ENCODE results near the gene RBAK.
"Not testable (repeated sequence)": the region's sequence is repeated elsewhere in the genome, so short reads cannot be mapped to it uniquely, and the experiment has no call there.

Gene RBAK

DNA sequence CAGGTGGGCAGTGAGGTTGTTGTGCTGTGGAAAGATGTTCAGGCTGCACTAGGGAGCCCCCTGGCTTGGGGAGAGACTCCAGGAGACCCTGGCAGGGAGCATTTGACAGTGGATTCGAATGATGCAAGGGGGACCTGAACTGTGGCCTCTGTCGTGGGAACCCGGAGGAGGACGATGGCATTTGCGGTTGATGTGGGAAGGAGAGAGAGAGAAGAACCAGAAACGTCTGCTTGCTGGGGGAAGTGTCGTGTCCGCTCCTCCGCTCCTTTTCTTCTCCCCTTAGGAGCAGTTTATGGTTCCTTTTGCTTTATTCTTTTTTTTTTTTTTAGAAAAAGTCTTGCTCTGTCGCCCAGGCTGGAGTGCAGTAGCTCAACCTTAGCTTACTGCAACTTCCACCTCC is 12.5 kb upstream of the RBAK start:
- not testable (repeated sequence) for H3K9me3 Mint-ChIP-seq, ATAC-seq, H3K27me3 Mint-ChIP-seq, H3K27ac Mint-ChIP-seq, H3K4me1 Mint-ChIP-seq, H3K4me3 Mint-ChIP-seq
- peaks cover 35% of the 10 kb centered on the region for H3K36me3 Mint-ChIP-seq

DNA sequence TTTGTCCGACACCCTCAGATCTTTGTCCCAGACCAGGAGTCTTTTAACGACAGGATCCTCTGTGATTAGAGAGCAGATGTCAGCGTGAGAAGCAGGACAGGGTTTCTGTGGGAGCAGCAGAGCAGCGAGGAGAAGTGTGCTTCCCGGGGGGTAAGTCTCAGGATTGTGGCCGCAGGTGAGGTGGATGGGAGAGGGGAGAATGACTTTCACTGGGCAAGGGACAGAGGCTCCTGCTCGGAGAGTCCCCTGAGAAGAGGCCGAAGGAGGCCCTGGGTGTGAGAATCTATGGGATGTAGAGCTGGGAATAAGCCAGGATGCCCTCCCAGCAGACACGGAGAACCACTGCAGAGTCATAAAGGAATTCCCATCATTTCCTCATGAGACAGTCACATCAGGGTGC is 10.4 kb upstream of the RBAK start:
- no peaks in the 10 kb centered on the region for H3K27me3 Mint-ChIP-seq
- no peaks in the 10 kb centered on the region for H3K9me3 Mint-ChIP-seq
- no peaks in the 10 kb centered on the region for H3K4me1 Mint-ChIP-seq
- H3K4me3 Mint-ChIP-seq, result no peak overlapping the region
- peaks cover 37% of the 10 kb centered on the region for H3K36me3 Mint-ChIP-seq
- no peak for ATAC-seq
- no peak overlapping the region for H3K27ac Mint-ChIP-seq

DNA sequence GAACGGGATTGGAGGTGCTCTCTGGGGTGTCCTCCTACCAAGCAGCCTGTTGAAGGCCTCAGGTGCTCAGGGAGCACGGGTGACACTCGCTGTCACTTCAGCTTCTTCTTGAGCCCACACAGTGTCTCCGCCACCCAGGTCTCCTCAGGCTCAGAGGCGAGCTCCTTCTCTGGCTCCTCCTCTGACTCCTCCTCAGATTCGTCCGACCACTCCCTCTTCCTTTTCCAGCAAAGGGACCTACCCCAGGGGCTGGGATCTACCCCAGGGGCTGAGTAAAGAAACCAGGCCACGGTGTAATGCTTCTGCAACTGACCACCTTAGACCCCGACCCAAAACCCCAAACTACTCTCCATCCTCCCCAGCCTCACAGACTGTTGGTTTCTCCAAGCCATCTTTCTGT is 9.2 kb upstream of the RBAK start:
- no peak for ATAC-seq
- Mint-ChIP-seq H3K4me1 (no peaks in the 10 kb centered on the region), H3K27ac (no peak overlapping the region), H3K4me3 (no peak overlapping the region), H3K27me3 (no peaks in the 10 kb centered on the region), H3K9me3 (no peaks in the 10 kb centered on the region), H3K36me3 (peaks cover 31% of the 10 kb centered on the region)

DNA sequence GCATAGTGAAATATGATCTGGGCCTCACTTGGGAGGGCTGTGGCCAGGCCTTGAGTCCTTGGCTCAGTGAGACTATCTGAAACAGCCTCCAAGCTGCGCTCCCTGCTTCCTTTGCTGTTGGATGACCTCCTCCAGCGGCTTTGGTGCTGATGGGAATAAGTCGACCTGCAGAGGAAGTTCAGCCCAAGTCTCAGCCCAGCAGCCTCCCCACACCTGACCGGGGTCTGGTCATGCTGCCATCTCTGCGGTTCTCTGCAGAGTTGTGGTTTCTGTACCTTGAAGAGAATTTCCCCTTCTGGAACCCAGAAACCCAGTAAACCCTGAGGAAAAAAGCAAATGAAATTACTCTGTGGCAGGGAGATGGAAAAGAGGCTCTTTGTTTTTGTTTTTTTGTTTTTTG is 4.6 kb upstream of the RBAK start:
- no peak overlapping the region for H3K27ac Mint-ChIP-seq
- peaks cover 28% of the 10 kb centered on the region for H3K36me3 Mint-ChIP-seq
- H3K9me3 Mint-ChIP-seq, result no peaks in the 10 kb centered on the region
- no peaks in the 10 kb centered on the region for H3K27me3 Mint-ChIP-seq
- H3K4me3 Mint-ChIP-seq, result no peak overlapping the region
- H3K4me1 Mint-ChIP-seq, result peaks cover 7% of the 10 kb centered on the region
- ATAC-seq, result no peak

DNA sequence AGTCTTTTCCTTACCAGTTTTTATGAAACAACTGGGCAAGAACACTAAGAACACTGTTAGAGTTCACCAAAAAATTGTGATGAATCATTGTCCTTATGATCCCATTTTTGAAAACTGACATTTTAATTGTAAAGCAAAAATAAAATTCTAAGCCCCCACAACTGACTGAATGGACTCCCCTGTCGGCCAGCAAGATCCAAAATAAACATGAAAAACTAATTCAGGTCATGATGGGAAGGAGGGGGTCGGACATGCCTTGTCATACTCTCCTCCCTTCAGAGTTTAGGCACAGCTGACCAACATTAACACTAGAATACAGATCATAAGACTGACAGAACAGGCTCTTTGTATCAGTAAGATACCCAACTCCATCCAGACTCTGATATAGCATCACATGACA is 2.0 kb upstream of the RBAK start:
- Mint-ChIP-seq H3K27ac (no peak overlapping the region), H3K9me3 (no peaks in the 10 kb centered on the region), H3K36me3 (peaks cover 12% of the 10 kb centered on the region), H3K27me3 (no peaks in the 10 kb centered on the region), H3K4me1 (peaks cover 19% of the 10 kb centered on the region), H3K4me3 (no peak overlapping the region)
- no peak for ATAC-seq

GRCh38 chr7:5046397-5046732 is 705 bp downstream of the RBAK start:
- peaks cover 34% of the 10 kb centered on the region for H3K36me3 Mint-ChIP-seq
- ATAC-seq, H3K27me3 Mint-ChIP-seq, H3K9me3 Mint-ChIP-seq: not testable (repeated sequence)
- peak overlapping the region; percentile 96 for H3K27ac Mint-ChIP-seq
- peak overlapping the region; percentile 94 for H3K4me3 Mint-ChIP-seq
- H3K4me1 Mint-ChIP-seq, result peaks cover 25% of the 10 kb centered on the region

- H3K9me3 Mint-ChIP-seq, H3K27ac Mint-ChIP-seq, H3K27me3 Mint-ChIP-seq, ATAC-seq: not testable (repeated sequence)
- peaks cover 41% of the 10 kb centered on the region for H3K36me3 Mint-ChIP-seq
- H3K4me1 Mint-ChIP-seq, result peaks cover 25% of the 10 kb centered on the region
- H3K4me3 Mint-ChIP-seq, result peak overlapping the region; percentile 94
These were observed 1.5 kb downstream of the RBAK start for GRCh38 chr7:5047127-5047526.

DNA sequence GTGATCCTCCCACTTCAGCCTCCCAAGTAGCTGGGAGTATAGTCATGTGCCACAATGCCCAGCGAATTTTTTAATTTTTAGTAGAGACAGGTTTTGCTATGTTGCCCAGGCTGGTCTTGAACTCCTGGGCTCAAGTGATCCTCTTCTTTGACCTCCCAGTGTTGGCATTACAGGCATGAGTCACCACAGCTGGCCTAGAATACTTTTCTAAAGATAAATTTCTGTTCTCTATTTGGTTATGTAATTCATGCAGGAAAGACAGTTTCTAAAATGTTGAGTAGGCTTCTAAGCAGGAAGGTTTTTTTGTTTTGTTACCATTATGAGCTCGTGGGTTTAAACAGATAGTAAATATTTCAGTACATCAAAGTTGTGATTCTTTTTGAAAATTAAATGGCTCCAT is 5.0 kb downstream of the RBAK start:
- no peak for ATAC-seq
- no peak overlapping the region for H3K4me3 Mint-ChIP-seq
- no peak overlapping the region for H3K27ac Mint-ChIP-seq
- H3K36me3 Mint-ChIP-seq, result peaks cover 71% of the 10 kb centered on the region
- H3K27me3 Mint-ChIP-seq, result no peaks in the 10 kb centered on the region
- H3K4me1 Mint-ChIP-seq, result peaks cover 18% of the 10 kb centered on the region
- peaks cover 19% of the 10 kb centered on the region for H3K9me3 Mint-ChIP-seq

GRCh38 chr7:5051731-5052130 is 6.1 kb downstream of the RBAK start:
- H3K27ac Mint-ChIP-seq, H3K27me3 Mint-ChIP-seq, H3K4me3 Mint-ChIP-seq, ATAC-seq: not testable (repeated sequence)
- Mint-ChIP-seq H3K4me1 (peaks cover 12% of the 10 kb centered on the region), H3K36me3 (peaks cover 80% of the 10 kb centered on the region), H3K9me3 (peaks cover 24% of the 10 kb centered on the region)

DNA sequence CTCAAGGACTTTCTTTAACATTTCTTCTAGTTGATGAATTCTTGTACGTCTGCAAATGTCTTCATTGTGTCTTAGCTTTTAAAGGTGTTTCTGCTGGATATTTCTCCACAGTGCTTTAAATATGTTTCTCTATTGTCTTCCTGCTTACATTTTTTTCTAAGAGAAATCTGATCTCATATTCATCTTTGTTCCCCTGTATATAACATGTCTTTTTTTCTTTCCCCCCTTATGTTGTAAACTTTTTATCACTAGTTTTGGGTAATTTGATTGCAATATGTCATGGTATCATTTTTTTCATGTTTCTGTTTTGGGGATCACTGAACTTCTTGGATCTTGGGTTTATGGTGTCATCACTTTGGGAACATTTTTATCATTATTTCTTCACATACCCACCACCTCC is 7.5 kb downstream of the RBAK start:
- no peak overlapping the region for H3K4me3 Mint-ChIP-seq
- no peak overlapping the region for H3K27ac Mint-ChIP-seq
- ATAC-seq, result no peak
- H3K9me3 Mint-ChIP-seq, result peaks cover 29% of the 10 kb centered on the region
- H3K27me3 Mint-ChIP-seq, result no peaks in the 10 kb centered on the region
- peaks cover 6% of the 10 kb centered on the region for H3K4me1 Mint-ChIP-seq
- peaks cover 94% of the 10 kb centered on the region for H3K36me3 Mint-ChIP-seq

DNA sequence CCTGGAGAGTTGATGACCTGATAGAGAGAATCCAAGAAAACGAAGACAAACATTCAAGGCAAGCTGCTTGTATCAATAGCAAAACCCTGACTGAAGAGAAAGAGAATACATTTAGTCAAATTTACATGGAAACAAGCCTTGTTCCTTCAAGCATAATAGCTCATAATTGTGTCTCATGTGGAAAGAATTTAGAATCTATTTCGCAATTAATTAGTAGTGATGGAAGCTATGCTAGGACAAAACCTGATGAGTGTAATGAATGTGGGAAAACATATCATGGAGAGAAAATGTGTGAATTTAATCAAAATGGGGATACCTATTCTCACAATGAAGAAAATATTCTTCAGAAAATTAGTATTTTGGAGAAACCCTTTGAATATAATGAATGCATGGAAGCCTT is 18.0 kb downstream of the RBAK start:
- H3K27me3 Mint-ChIP-seq, result no peaks in the 10 kb centered on the region
- peaks cover 38% of the 10 kb centered on the region for H3K9me3 Mint-ChIP-seq
- H3K4me3 Mint-ChIP-seq, result no peak overlapping the region
- no peak for ATAC-seq
- H3K36me3 Mint-ChIP-seq, result peaks cover 93% of the 10 kb centered on the region
- H3K4me1 Mint-ChIP-seq, result no peaks in the 10 kb centered on the region
- no peak overlapping the region for H3K27ac Mint-ChIP-seq

DNA sequence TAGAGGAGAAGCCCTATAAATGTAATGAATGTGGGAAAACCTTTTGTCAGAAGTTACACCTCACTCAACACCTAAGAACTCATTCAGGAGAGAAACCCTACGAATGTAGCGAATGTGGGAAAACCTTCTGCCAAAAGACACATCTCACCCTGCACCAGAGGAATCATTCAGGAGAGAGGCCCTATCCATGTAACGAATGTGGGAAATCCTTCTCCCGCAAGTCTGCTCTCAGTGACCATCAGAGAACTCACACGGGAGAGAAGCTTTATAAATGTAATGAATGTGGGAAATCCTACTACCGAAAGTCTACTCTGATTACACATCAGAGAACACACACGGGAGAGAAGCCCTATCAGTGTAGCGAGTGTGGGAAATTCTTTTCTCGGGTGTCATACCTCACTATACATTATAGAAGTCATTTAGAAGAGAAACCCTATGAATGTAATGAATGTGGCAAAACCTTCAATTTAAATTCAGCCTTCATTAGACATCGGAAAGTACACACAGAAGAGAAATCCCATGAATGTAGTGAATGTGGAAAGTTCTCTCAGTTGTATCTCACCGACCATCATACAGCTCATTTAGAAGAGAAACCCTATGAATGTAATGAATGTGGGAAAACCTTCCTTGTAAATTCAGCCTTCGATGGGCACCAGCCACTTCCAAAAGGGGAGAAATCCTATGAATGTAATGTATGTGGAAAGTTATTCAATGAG is 18.9 kb downstream of the RBAK start:
- peaks cover 32% of the 10 kb centered on the region for H3K9me3 Mint-ChIP-seq
- no peak overlapping the region for H3K27ac Mint-ChIP-seq
- H3K36me3 Mint-ChIP-seq, result peaks cover 90% of the 10 kb centered on the region
- no peaks in the 10 kb centered on the region for H3K27me3 Mint-ChIP-seq
- H3K4me3 Mint-ChIP-seq, result no peak overlapping the region
- no peak for ATAC-seq
- H3K4me1 Mint-ChIP-seq, result no peaks in the 10 kb centered on the region

DNA sequence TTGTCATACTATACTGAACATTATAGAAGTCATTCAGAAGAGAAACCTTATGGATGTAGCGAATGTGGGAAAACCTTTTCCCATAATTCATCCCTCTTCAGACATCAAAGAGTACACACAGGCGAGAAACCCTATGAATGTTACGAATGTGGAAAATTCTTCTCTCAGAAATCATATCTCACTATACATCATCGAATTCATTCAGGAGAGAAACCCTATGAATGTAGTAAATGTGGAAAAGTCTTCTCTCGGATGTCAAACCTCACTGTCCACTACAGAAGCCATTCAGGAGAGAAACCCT is 19.4 kb downstream of the RBAK start:
- Mint-ChIP-seq H3K9me3 (peaks cover 31% of the 10 kb centered on the region), H3K36me3 (peaks cover 88% of the 10 kb centered on the region), H3K27me3 (no peaks in the 10 kb centered on the region), H3K4me1 (no peaks in the 10 kb centered on the region), H3K27ac (no peak overlapping the region), H3K4me3 (no peak overlapping the region)
- no peak for ATAC-seq

GRCh38 chr7:5068521-5068920 is 22.9 kb downstream of the RBAK start:
- no peak for ATAC-seq
- Mint-ChIP-seq H3K9me3 (peaks cover 24% of the 10 kb centered on the region), H3K4me1 (peaks cover 8% of the 10 kb centered on the region), H3K27me3 (peaks cover 20% of the 10 kb centered on the region), H3K27ac (no peak overlapping the region), H3K36me3 (peaks cover 64% of the 10 kb centered on the region), H3K4me3 (no peak overlapping the region)

GRCh38 chr7:5070206-5070605 is 24.5 kb downstream of the RBAK start:
- peaks cover 17% of the 10 kb centered on the region for H3K9me3 Mint-ChIP-seq

GRCh38 chr7:5075187-5075586 is 29.5 kb downstream of the RBAK start:
- not testable (repeated sequence) for H3K4me3 Mint-ChIP-seq, ATAC-seq, H3K27ac Mint-ChIP-seq
- Mint-ChIP-seq H3K27me3 (peaks cover 72% of the 10 kb centered on the region), H3K9me3 (peaks cover 11% of the 10 kb centered on the region), H3K36me3 (peaks cover 15% of the 10 kb centered on the region), H3K4me1 (peaks cover 14% of the 10 kb centered on the region)

More at GRCh38 chr7:5070206-5070605, 24.5 kb downstream of the RBAK start:
- Mint-ChIP-seq H3K4me3 (no peak overlapping the region), H3K36me3 (peaks cover 47% of the 10 kb centered on the region), H3K27ac (no peak overlapping the region), H3K27me3 (peaks cover 28% of the 10 kb centered on the region), H3K4me1 (peaks cover 8% of the 10 kb centered on the region)
- ATAC-seq, result no peak

DNA sequence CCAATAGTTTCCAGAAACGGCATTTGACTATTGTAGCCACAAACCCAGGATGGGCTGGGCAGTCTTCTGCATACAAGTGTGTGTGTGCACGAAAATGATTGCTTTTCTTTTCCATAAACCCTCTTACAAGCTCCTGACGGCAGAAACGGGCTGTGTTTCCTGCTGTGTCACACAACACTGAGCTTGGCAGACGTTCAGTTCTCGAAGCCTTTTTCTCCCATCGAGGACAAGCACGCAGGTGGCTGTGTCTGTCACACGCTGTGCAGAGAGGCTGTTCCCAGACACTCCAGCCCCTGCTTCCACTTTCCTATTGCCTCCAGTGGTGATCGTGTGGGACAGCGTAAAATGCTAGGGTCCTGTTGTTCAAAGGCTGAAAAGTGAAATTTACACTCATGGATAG is 32.1 kb downstream of the RBAK start:
- H3K27me3 Mint-ChIP-seq, result peaks cover 56% of the 10 kb centered on the region
- H3K4me1 Mint-ChIP-seq, result peaks cover 6% of the 10 kb centered on the region
- peaks cover 3% of the 10 kb centered on the region for H3K9me3 Mint-ChIP-seq
- ATAC-seq, result no peak
- H3K4me3 Mint-ChIP-seq, result no peak overlapping the region
- H3K36me3 Mint-ChIP-seq, result peaks cover 6% of the 10 kb centered on the region
- no peak overlapping the region for H3K27ac Mint-ChIP-seq
